Measurements from ENCODE around the gene KBTBD6.

KBTBD6 gene

GRCh38 chr13:41117869-41118268, 14.7 kb downstream of the KBTBD6 start:
- Histone ChIP-seq H3K9me3 (ENCODE audit: insufficient read depth, low read depth, low read length) (no peaks in the 10 kb centered on the region), H3K36me3 (ENCODE audit: insufficient read depth, low read length) (no peaks in the 10 kb centered on the region), H3K27me3 (ENCODE audit: insufficient read depth, low read length, poor library complexity, severe bottlenecking) (no peaks in the 10 kb centered on the region), H3K79me2 (ENCODE audit: insufficient read depth, low read length) (no peaks in the 10 kb centered on the region), H3F3A (ENCODE audit: low read depth) (no peaks in the 10 kb centered on the region), H2AFZ (ENCODE audit: low read length) (no peak overlapping the region), H3K4me3 (ENCODE audit: low read length, poor library complexity, severe bottlenecking) (no peak overlapping the region), H3K9me2 (replicated peaks; ENCODE audit: low read depth, low read length) (no peaks in the 10 kb centered on the region), H3K4me1 (ENCODE audit: insufficient read depth, low read length, poor library complexity, severe bottlenecking) (no peaks in the 10 kb centered on the region), H4K20me1 (ENCODE audit: insufficient read depth, low read length, poor library complexity, severe bottlenecking) (no peaks in the 10 kb centered on the region), H3K9ac (ENCODE audit: low read depth, low read length, poor library complexity, severe bottlenecking) (no peak overlapping the region), H3K4me2 (ENCODE audit: low read depth, low read length, poor library complexity, severe bottlenecking) (no peak overlapping the region)
- TF ChIP-seq CTCF (conservative IDR thresholded peaks at IDR 0.05; ENCODE audit: low read length): no peak
- no peak for TF ChIP-seq EZH2phosphoT487 (IDR thresholded peaks at IDR 0.05; ENCODE audit: borderline replicate concordance)

- H2AFZ ChIP-seq (ENCODE audit: low read length): no peak overlapping the region
- no peaks in the 10 kb centered on the region for H3K36me3 ChIP-seq (ENCODE audit: insufficient read depth, low read length)
- no peaks in the 10 kb centered on the region for H3K4me1 ChIP-seq (ENCODE audit: insufficient read depth, low read length, poor library complexity, severe bottlenecking)
- H3K9me2 ChIP-seq (replicated peaks; ENCODE audit: low read depth, low read length): no peaks in the 10 kb centered on the region
- H3K79me2 ChIP-seq (ENCODE audit: insufficient read depth, low read length): no peaks in the 10 kb centered on the region
- H3K9ac ChIP-seq (ENCODE audit: low read depth, low read length, poor library complexity, severe bottlenecking): no peak overlapping the region
- H3K9me3 ChIP-seq (ENCODE audit: insufficient read depth, low read depth, low read length): no peaks in the 10 kb centered on the region
- TF ChIP-seq CTCF (conservative IDR thresholded peaks at IDR 0.05; ENCODE audit: low read length): no peak
- no peak for TF ChIP-seq EZH2phosphoT487 (IDR thresholded peaks at IDR 0.05; ENCODE audit: borderline replicate concordance)
- no peak overlapping the region for H3K4me2 ChIP-seq (ENCODE audit: low read depth, low read length, poor library complexity, severe bottlenecking)
- no peaks in the 10 kb centered on the region for H3F3A ChIP-seq (ENCODE audit: low read depth)
- no peak overlapping the region for H3K4me3 ChIP-seq (ENCODE audit: low read length, poor library complexity, severe bottlenecking)
- no peaks in the 10 kb centered on the region for H3K27me3 ChIP-seq (ENCODE audit: insufficient read depth, low read length, poor library complexity, severe bottlenecking)
- H4K20me1 ChIP-seq (ENCODE audit: insufficient read depth, low read length, poor library complexity, severe bottlenecking): no peaks in the 10 kb centered on the region
These were observed 21.1 kb downstream of the KBTBD6 start for GRCh38 chr13:41111454-41111853.

GRCh38 chr13:41107584-41108014, 25.0 kb downstream of the KBTBD6 start:
- H3K79me2 ChIP-seq (ENCODE audit: insufficient read depth, low read length): no peaks in the 10 kb centered on the region
- no peaks in the 10 kb centered on the region for H3K36me3 ChIP-seq (ENCODE audit: insufficient read depth, low read length)
- H3F3A ChIP-seq (ENCODE audit: low read depth): no peaks in the 10 kb centered on the region
- H3K9me3 ChIP-seq (ENCODE audit: insufficient read depth, low read depth, low read length): no peaks in the 10 kb centered on the region
- H3K4me1 ChIP-seq (ENCODE audit: insufficient read depth, low read length, poor library complexity, severe bottlenecking): no peaks in the 10 kb centered on the region
- no peak overlapping the region for H3K4me2 ChIP-seq (ENCODE audit: low read depth, low read length, poor library complexity, severe bottlenecking)
- H4K20me1 ChIP-seq (ENCODE audit: insufficient read depth, low read length, poor library complexity, severe bottlenecking): no peaks in the 10 kb centered on the region
- H3K4me3 ChIP-seq (ENCODE audit: low read length, poor library complexity, severe bottlenecking): no peak overlapping the region
- H3K27me3 ChIP-seq (ENCODE audit: insufficient read depth, low read length, poor library complexity, severe bottlenecking): no peaks in the 10 kb centered on the region
- TF ChIP-seq EZH2phosphoT487 (IDR thresholded peaks at IDR 0.05; ENCODE audit: borderline replicate concordance) (no peak), CTCF (conservative IDR thresholded peaks at IDR 0.05; ENCODE audit: low read length) (no peak)
- H2AFZ ChIP-seq (ENCODE audit: low read length): no peak overlapping the region
- H3K9ac ChIP-seq (ENCODE audit: low read depth, low read length, poor library complexity, severe bottlenecking): no peak overlapping the region
- H3K9me2 ChIP-seq (replicated peaks; ENCODE audit: low read depth, low read length): no peaks in the 10 kb centered on the region
